Amniotic epithelial cell (primary cell): ENCODE measurements around the gene CTDNEP1.
"Not testable (repeated sequence)": the region's sequence is repeated elsewhere in the genome, so short reads cannot be mapped to it uniquely, and the experiment has no call there.

ENCODE experiments used
- DNase-seq: peaks from one replicate; pipeline ENCODE4 v3.0.0-alpha.2; 2010; ENCODE audit warnings: low read depth

The CTDNEP1 gene

DNA sequence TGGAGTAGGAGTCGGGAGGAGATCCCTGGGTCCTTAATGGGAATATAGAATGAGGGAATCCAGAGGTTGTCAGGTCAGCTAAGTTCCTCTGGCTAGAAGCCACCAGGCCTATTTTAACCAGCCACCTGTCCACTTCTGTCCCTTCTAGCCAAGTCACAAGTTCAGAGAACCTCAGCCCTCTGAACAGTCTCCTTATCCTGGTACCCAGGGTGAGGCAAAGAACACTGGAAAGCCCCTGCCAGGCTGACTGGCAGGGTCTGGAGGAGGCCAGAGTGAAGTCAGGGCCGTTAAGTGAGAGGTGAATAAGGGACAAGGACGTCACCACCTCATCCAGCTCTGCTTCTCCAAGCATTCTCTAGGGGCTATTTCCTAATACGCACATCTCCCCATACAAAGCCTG, 2.7 kb downstream of the CTDNEP1 start:
- DNase-seq, result no peak

DNA sequence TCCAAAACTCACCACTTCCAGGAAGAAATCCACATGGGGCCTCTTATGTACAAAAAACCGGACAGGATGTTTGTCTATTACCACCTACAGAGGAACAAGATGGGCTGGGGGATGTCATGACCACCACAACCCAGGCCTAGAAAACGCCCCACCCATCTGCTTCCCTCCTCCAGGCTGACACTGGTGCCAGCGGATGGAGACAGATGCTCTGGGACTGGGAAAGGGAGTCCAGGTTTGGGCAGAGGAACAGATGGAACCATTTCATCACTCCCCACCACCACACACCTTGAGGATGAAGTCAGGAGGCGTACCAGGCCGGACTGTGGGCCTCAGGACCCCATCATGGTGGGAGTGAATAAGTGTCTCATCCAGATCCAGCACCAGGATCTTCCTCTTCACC, 4.8 kb downstream of the CTDNEP1 start:
- DNase-seq, result no peak

DNA sequence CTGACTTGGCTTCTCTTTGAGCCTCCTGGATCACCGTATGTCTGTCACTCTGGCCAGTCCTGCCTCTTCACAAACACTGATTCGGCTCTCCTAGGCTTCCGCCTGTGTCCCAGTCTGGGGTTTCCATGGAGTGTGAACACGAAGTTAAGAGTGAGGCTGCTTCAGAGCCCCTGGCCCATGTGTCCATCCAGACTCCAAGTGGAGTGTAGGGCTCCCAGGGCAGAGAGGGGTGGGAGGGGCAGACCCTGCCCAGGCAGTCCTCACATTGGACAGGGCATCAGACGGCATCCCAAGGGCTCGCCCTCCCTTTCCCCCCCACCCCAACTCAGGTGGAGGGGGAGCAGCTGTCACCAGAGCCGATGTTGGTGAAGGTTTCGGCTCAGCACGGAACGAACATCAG, 7.7 kb downstream of the CTDNEP1 start:
- DNase-seq, result not testable (repeated sequence)

DNA sequence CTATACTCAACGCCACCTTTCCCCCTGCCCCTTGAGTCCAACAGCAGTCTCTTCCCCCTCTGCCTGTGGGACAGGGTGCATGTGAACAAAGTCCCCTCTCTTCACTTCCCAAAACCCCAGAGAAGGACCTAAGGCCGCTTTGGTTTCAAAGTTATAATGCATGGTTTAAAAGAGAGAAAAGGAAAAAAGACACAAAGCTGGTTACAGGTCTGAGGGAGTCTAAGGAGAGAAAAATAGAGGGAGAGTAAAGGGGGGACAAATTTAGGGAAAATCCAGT, 8.1 kb downstream of the CTDNEP1 start:
- DNase-seq, result no peak

DNA sequence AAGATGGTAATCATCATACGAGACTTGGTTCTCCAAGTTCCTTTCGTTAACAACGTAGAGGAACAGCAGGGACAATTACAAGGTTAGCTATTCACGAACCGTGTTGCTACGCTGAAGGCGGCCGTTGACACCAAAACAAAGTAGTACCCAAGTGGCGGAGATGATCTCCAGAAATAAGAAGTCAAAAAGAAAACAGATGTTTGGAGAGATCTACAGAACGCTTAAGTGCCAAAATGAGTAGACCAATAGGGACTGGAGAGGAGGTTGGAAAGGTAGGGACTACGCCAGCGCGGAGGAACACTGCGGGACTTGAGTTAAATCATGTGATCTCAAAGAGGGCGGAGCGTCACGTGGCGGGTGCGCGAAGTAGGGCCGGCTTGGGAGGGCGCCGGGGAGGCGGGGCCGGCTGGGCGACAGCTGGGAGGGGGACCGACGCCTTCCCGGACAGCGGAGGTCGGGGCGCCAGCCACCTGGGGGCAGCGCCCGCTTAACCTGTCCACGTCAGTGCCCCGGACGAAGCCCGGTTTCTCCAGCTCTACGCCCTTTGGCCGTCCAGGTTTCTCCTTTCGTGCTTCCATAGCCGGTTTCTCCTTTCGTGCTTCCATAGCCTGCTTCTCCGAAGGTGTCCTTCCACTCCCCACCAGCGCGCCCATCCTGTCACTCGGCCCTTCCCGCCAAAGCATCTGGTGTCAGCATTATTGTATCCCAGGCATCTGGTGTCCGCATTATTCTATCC, 8.6 kb downstream of the CTDNEP1 start:
- DNase-seq, result peak; percentile 95

DNA sequence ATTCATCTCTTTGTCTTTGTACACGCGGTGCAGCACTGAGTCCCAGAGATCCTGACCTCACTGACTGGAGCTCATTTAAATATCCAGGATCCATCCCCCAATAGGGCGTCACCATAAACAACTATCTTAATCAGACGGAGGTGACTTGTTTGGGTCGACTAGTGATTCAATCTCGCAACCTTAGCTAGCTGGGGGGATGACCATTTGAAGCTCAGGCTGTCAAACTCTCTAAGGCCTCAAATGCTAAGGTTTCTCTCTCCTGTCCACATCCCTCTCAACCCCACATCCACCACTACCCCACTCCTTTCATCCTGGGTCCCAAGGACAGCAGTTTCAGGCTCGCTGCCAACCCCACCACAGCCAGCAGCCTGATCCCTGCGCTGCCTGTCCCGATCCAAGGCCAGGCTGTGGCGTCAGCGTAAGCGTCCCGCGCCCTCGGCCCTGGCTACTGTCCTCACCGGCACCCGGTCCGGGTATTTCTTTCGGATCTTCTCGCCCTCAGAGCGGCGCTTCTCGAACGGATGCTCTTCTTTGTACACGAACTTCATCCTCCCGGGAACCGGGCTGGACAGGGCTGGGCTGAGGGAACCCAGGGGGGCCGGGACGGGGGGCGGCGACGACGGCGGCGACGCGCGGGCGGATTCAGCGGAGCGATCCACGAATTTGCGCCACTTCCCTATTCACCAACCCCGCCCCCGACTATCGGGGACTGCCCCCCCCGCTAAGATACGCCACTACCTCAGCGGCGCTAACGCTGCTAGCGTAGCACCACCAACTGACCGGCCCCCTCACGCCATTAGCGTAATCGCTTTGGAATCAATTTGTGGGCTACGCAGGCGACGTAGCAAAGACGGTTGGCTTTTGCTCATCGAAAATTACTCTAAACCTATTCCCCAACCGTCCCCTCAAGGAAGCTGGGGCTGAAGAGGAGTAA, 9.5 kb downstream of the CTDNEP1 start, which contains the start of gene GABARAP:
Gene GABARAP (minus strand): TSS at position 667 of the 934 bp plus-strand sequence. CDS start 119 bp downstream, at position 548.
- peak; percentile 88 for DNase-seq

DNA sequence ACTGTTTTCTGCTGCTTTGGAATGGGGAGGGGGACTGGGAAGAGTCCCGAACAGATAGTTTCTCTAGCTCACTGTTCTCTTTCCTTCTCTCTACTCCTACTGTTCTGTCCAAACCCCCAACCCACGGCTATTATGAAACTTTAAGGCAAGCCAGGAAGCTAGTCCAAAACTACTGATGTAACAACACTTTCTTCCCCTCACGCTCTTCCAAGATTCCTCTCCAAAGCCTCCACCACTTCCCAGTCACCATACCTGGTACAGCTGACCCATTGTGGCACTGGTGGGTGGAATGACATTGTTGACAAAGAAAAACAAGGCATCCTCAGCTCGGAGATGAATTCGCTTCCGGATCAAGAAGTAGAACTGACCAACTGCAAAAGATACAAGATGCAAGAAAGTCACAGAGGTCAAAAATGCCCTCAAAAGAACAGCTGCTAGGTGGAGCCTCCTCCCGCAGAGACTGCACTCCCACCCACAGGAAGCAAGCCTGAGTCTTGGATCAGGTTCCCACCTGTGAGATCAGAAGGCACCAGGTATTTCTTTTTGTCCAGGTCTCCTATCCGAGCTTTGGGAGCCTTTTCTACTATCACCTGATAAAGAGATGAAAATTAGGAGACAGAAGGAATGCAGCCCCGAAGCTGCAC, 10.3 kb downstream of the CTDNEP1 start:
- DNase-seq, result no peak

DNA sequence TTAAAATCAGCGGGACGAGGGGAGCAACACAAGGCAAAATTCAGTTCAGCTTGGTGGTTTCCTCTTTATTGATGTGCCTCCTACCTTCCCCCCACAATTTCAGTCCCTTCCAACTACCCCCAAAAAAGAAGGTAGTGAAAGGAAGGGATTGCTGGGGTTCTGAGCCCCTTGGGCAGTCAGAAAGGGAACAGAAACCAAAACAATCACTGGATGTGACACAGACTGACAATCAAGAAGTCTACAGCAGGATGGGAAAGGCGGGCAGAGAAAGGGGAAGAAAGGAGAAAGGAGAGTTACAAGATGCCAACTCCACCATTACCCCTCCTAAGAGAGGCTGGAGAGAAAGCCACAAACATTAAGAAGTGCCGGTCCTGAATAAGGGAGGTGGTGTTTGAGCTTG, 11.2 kb downstream of the CTDNEP1 start:
- no peak for DNase-seq

DNA sequence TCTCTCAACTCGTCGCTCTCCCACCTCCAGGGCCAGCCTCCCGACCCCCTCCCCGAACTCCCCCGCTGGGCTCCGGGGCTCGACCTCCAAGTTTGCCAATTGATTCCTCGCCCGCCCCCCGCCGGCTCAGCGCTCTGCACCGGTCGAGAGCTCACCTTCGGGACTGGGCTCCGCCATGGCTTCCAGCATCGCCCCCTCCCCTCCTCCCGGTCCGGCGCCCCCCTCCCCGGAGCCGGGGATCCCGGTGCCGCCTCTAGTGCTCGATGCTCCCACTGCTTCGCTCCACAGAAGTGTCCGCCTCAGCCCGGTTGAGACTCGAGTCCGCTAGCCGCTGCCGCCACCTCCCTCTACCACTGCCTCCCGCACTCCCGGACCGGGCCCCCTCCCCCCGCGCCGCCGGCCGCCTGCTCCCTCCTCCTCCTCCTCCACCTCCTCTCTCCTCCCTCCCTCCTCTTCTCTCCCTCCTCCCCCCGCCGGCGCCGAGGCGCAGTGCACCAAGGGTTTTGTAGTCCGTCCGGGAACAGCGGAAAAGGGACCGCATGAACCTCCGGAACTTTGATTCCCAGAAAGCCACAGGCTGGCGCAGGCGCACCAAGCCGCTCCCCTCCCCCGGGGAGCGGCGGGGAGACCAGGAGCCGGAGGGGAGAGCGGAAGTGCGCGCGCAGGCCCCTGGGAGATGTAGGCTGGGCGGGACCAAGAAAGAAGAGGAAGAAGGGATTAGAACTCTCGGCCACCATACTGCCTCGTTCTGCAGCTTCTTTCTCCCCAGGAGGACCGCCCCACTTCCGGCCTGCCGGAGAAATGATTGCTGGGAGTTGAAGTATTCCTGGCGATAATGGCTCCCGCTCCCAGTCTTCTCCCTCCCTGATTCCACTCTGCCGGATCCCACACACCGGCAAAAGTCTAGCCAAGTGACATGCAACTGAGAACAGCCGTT, 12.2 kb downstream of the CTDNEP1 start, which contains the start of gene PHF23:
Gene PHF23 (minus strand): TSS at position 367 of the 937 bp plus-strand sequence. CDS start 178 bp downstream, at position 189.
- DNase-seq, result peak; percentile 99

DNA sequence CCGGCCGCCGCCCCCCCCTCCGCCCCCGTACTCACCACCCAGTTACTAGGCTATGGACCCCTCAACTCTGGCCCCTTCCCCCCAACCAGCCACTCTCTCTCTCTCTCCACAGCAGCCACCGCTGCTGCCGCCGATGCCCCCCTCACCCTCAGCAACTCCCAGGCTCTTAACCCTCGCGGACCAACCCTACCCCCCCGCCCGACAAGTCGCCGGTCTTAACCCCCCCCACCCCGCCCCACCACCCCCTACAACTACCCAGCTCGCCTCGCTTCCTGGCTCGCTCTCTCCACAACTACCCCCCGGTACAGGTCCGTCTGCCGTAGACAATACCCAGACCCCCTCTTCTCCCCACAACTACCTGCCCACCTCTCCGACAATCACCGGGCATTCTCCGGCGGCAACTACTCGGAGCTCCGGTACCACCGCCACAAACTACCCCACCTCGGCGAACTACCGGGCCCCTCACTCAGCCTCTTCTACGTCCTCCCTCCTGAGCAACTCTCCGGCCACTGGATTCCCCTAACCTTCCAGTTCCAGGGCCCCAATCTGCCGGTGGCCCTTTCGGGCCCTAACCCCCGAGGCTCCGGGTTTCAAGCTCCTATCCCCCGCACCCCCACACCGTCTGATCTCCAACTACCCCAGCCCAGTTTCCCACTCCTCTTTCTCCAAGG, 13.0 kb downstream of the CTDNEP1 start:
- peak; percentile 36 for DNase-seq

DNA sequence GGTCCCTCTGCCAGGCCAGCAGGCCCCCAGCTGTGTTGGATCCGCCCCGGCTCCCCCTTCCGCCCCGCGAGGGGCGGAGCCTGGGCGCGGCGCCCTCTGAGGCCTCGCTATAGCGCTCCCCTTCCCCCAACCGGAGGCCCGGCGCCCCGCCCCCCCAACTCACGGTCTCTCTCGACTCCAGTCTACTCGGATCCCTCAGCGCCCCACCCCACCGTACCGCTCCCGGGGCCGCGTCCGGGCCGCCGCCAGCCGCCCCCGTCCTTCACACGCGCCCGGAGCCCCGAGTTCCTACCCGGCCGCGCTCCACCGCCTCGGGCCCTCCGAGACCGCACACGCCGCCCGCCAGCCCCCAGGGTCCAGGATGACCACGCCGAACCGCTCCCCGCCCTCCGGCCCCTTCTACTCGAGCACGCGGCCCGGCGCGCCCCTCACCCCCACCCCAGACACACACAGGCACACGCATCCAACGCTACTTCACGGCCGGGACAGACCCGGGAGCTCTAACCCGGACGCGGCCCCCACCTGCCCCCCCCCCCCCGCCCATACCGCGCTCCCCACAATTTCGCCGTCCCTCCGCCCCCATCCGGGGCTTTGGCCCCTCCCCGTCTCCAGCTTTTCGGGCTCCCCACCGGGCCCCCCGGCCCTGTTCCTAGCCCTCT, 13.6 kb downstream of the CTDNEP1 start:
- peak; percentile 55 for DNase-seq

DNA sequence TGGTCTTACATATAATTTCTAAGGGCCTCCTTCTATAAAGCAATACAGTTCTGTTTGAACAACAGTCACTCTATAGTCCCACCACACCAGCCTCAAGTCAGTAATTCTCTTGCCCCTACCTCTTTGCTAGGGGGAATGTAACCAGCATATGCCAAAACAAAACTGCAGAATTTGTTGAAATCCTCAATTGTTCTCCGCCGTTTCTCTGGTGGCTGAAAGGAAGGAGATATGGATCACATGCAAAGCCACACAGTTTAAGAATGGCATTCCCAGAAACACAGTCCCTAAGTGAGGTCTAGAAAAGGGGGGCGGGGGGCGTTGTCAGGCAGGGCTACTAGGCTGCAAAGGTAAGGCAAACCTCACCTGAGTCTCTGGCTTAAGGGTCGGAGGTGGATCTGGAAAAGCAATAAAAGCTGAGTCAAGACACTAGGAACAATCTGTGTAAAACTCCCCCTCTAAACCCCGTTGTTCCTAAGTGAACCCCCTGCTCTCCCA, 14.2 kb downstream of the CTDNEP1 start:
- no peak for DNase-seq

DNA sequence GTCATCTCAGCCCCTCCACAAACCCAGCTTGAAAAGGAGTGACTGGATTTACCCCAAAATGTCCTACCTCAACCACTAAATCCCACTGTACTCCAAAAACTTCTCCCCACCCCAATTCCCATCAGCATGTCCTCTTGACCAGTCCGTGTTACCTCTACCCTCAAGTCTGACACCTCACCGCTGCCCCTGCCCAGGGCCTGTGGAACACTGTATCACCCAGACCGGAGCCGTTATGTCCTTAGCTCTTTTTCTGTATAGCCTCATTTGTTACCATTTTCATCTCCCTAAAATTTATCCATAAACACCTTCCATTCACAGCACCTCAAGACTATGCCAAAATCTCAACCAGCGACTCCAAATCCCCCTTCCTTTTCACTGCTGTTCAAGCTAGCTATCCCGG, 14.7 kb downstream of the CTDNEP1 start:
- DNase-seq, result no peak

DNA sequence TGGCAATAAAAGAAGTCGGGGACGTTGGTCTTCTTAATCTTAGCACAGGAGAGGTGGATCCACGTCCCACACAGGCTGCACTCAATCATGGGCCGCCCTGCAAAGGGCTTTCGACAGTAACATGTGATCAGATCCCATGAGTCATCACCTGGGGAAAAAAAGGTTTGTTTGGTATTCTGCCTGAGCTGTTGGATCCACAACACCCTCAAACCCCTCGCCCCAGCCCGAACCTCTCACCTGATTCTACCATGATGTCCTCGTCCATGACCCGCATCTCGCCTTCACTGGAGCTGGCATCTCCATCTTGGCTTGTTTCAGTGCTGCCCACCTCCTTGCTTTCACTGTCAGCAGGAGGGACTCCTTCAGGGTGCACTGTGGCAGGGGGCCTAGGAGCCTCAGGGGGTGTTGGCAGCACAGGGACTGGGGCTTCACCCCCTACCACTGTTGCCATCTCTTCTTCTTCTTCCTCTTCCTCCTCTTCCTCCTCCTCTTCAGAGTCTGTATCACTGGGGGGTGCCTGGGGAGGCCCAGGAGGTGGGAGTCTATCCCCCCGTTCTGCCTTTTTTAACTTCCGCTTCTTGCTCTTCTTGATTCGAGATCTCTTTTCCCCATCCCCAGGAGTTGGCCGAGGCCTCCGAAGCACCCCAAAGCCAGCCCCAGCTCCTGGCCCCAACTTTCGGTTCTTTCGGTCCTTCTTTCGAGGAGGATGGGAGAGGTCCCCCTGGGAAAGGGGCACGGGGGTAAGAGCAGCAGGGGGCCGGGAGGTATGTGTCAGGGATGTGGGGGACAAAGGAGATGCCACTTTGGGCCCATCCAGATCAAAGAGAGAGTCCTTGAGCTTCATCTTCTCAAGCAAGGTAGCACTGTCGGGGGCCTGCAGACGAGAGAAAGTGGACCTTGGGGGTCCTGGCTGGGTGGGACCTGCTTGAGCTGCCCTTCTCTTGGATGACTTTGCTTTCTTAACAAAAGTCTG, 15.6 kb downstream of the CTDNEP1 start:
- peak; percentile 66 for DNase-seq

DNA sequence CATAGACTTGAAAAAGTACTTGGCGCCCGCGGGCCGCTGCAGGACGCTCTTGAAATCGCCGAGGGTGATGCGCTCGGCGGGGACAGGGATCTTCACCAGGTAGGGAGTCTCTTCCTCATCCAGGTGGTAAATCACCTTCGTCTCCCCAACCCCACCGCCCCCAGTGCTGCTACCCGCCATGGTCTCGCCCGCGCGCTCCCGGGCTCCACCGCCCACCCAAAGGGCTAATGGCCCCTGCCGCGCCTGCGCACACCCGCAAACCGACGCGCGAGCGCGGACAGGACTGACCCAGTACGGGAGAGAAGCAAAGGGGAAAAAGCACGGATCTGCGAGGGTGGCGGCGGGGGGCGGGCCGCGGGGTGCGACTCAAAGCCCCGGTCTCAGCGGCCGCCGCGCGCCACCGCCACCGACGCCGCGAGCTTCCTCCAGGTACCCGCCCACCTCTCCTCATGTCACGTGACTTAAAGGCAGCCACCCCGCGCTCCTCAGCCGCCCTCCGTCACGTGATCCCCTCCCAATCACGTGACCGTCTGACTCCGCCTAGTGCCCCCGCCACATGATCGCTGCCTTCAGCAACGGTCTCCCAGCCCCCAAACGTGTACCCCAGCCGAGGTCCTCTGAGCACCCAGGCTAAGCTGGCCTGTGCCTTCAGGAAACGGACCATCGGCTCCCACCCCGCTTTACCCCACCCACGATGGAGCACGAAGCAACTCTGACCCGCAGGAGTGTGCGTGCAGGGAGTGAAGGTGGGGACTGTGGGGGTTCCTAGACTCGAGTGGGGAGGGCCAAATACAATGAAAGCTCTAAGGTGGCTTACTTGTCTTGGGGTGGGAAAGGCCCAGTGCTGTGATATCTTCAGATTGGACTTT, 17.2 kb downstream of the CTDNEP1 start, which contains the start of gene DVL2:
Gene DVL2 (minus strand): TSS at position 435 of the 869 bp plus-strand sequence. CDS start 255 bp downstream, at position 180.
- peak; percentile 89 for DNase-seq

DNA sequence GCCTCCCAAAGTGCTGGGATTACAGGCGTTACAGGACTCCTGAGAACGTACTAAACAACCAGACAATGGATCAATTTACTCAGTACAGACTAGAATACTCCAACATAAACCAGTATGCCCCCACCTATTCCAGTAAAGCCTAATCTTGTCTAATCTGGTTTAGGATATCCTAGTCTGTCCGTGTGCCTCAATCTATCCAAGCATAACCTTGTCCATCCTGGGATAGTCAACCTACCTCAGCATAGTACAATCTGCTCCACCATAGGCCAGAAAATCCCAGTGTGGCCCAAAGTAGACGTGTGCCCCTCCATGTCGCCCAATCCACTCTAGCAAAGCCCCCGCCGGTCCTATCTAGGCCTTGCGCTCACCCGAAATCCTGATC, 17.8 kb downstream of the CTDNEP1 start:
- no peak for DNase-seq

DNA sequence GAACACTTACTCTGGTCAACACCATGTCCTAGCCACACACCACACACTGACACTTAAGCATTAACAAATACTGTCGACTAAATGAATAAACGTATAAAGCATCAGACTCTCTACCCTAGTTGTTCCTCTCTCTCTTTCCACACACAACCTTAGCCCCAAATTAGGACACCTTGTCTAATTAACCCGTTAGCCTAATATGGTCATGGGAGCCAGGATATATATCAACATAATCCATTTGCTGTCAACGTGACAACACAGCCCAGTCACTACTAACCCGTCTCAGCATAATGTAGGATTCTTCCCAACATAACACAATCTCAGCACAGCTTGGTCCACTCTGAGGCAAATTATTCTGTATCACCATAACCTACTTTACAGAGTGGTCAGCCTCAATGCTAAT, 19.4 kb downstream of the CTDNEP1 start:
- DNase-seq, result no peak

DNA sequence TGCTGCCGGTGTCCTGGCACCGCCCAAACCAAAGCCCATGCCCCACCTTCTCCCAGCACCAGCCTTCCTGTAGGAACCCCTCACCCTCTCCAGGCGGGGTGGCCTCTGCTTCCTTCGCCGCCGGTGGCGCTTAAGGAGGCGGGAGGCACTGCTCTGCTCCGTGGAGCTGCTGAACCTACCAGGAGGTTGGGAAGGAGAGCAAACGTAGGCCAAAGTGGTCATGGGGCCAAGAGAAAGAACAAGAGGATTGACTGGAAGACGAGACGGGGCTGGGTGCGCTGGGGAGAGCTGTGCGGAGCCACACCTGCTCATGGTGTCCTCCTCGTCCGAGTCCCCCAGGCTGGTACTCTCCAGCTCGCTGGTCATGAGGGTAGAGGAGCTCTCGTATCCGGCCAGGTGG, 22.0 kb downstream of the CTDNEP1 start:
- DNase-seq, result no peak
